Hepatocyte (in vitro differentiated cells): Measurements from ENCODE around the gene DEF6.

Source experiments
- EZH2 ChIP-seq: fragments of 200-600 bp; sonication (generic); IDR thresholded peaks from 2 replicates; pipeline ENCODE4 v1.6.1; 2016; ENCODE audit warnings: antibody characterized with exemption, mild to moderate bottlenecking, borderline replicate concordance
- EZH2phosphoT487 ChIP-seq: fragments of 200-600 bp; sonication (generic); IDR thresholded peaks from one replicate; pipeline ENCODE4 v1.6.1; 2018; ENCODE audit warnings: antibody characterized with exemption, mild to moderate bottlenecking, low read depth, moderate library complexity; ENCODE audit not compliant: unreplicated experiment, severe bottlenecking
- TF ChIP-seq, protein P1 (sequence below): fragments of 200-600 bp; sonication (generic); IDR thresholded peaks from 2 replicates; pipeline ENCODE4 v1.5.1; 2016; ENCODE audit warnings: antibody characterized with exemption, mild to moderate bottlenecking; ENCODE audit not compliant: poor library complexity

DNA sequence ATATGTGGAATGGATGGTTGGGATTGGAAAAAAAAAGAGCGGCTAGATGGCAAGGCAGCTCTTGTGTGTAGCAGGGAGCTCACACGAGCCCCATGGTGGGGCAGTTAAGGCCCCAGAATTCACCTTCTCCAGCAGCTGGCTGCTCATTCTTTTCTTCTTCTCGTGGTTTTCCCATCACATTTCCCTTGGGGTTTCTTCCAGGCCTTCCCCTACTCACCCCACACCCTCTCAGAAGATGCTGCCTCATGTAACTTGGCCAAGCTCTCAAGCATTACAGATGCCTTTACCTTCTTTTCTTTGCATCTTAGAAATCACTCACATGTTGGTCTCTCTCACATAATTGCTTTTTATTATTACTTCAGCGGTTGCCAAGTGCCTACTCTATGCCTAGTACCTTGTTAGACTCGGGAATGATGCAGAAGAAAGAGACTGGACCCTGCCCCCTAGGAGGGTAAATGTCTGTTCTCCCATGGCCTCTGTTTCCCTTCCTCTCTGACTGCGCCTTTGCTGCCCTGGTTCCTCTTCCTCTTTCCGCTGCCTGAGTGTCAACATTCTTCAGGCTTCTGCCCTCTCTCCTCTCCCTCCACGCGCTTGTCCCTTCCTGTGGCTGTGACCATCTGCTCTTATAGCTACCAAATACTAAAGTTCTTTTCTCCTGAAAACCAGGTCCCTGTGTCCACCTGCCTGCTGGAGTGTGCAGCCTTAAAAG, 73.3 kb downstream of the DEF6 start:
- TF ChIP-seq EZH2phosphoT487, result no peak
- TF ChIP-seq, protein P1, sequence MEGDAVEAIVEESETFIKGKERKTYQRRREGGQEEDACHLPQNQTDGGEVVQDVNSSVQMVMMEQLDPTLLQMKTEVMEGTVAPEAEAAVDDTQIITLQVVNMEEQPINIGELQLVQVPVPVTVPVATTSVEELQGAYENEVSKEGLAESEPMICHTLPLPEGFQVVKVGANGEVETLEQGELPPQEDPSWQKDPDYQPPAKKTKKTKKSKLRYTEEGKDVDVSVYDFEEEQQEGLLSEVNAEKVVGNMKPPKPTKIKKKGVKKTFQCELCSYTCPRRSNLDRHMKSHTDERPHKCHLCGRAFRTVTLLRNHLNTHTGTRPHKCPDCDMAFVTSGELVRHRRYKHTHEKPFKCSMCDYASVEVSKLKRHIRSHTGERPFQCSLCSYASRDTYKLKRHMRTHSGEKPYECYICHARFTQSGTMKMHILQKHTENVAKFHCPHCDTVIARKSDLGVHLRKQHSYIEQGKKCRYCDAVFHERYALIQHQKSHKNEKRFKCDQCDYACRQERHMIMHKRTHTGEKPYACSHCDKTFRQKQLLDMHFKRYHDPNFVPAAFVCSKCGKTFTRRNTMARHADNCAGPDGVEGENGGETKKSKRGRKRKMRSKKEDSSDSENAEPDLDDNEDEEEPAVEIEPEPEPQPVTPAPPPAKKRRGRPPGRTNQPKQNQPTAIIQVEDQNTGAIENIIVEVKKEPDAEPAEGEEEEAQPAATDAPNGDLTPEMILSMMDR, result no peak
- TF ChIP-seq EZH2, result no peak
